Adrenal gland (tissue), 12 donors: ENCODE measurements around the gene CLDN5. TPM values are rescaled to one million over a fixed set of nuclear protein-coding genes. Genes with fewer than 3 reads are reported as not detected.
A peak's percentile ranks its signal among the peaks of the same experiment; 100 is the strongest.

Source experiments
- DNase-seq, 7 donors: peaks; one replicate each; pipeline ENCODE4 v3.0.0-alpha.2; 2019 to 2020
- H3K27ac ChIP-seq, 5 donors: fragments of 200-600 bp; sonication (generic) in 4 of 5; 1 replicate in 3 of 5; 2 replicates in 2 of 5; pipeline versions ENCODE4 v1.5.1 to v1.8.0; 2016 to 2020; ENCODE audit warnings: mild to moderate bottlenecking in 1 of 5
- H3K27me3 ChIP-seq: fragments of 200-600 bp; 2 replicates; pipeline ENCODE4 v1.8.0; 2021
- H3K36me3 ChIP-seq, 2 donors: fragments of 200-600 bp; replicated peaks in 1 of 2; 1 replicate in 1 of 2; 2 replicates in 1 of 2; pipeline versions ENCODE4 v1.5.1 to v1.8.0; 2018 to 2022
- H3K4me1 ChIP-seq, 2 donors: fragments of 200-600 bp; replicated peaks in 1 of 2; 1 replicate in 1 of 2; 2 replicates in 1 of 2; pipeline versions ENCODE4 v1.5.1 to v1.8.0; 2018 to 2021
- H3K4me3 ChIP-seq, 4 donors: fragments of 200-600 bp; sonication (generic) in 3 of 4; one replicate each; pipeline ENCODE4 v1.5.1; 2016 to 2018
- H3K9me3 ChIP-seq, 3 donors: fragments of 200-600 bp; sonication (generic) in 1 of 3; replicated peaks in 1 of 3; 1 replicate in 2 of 3; 2 replicates in 1 of 3; pipeline versions ENCODE4 v1.5.1 to v1.8.0; 2016 to 2021
- POLR2A ChIP-seq, 2 donors: fragments of 450-650 bp; IDR thresholded peaks; one replicate each; pipeline ENCODE4 v1.6.1; 2017; ENCODE audit warnings: antibody characterized with exemption in 2 of 2, mild to moderate bottlenecking in 2 of 2, moderate library complexity in 1 of 2
- WGBS, 4 donors: extraction: QIAGEN DNeasy Blood & Tissue Kit in 2 of 4; methylation state at CpG; one replicate each; pipeline versions ENCODE4 v1.1.5 to v1.1.7; 2013 to 2017; 5-methylcytosine and 5-hydroxymethylcytosine counted together
- intact Hi-C, 2 donors: fragments of 100-400 bp; cut with DNase I; formaldehyde crosslinking; loops; one replicate each; pipeline versions ENCODE4 v1.14.1 to v1.15.0; 2022 to 2023
- polyA plus RNA-seq, 3 donors: library from polyadenylated mRNA; stranded (reverse); fragments of 200-250 nt in 2 of 3; fragments of 350-450 nt in 1 of 3; fragmentation: Illumina TruSeq in 1 of 3; extraction: RNeasy Lipid Tissue Mini Kit (QIAGEN cat#74804) in 1 of 3; gene quantifications; one replicate each; pipeline ENCODE4 v1.2.3, GENCODE V29; 2013 to 2014
- total RNA-seq, 9 donors: library from RNA; depleted of rRNA in 4 of 9; stranded (reverse); fragments of >200 nt in 4 of 9; fragments of 120-200 nt in 1 of 9; fragmentation: NEBNext Ultra II Directional in 1 of 9; extraction: Animal tissue kit (Norgen Biotek cat#: 25700) in 1 of 9; gene quantifications; one replicate each; pipeline versions ENCODE4 v1.1.0 to v1.2.4, GENCODE V29; 2013 to 2023
- TF ChIP-seq, protein P1 (sequence below), 6 experiments: fragments of 450-650 bp in 4 of 6; fragments of 200-600 bp in 2 of 6; sonication (generic) in 1 of 6; IDR thresholded peaks; 1 replicate in 5 of 6; 2 replicates in 1 of 6; pipeline versions ENCODE4 v1.5.1 to v1.8.0; 2016 to 2021; ENCODE audit warnings: antibody characterized with exemption in 6 of 6, mild to moderate bottlenecking in 2 of 6, moderate library complexity in 1 of 6
- donor health status: healthy with polysubstance abuse.
- donor health status: Bipolar disorder and iron deficiency.
- donor health status: DM: yes; HTN: yes; CAD: no.
- donor health status: DM: no; HTN: no; CAD: no.
- donor health status: DM: no; HTN: no; CAD: no.
- donor health status: DM: yes; HTN: yes; CAD: no.

Gene CLDN5
- total and polyA plus RNA-seq, 12 donors, result 0.40 to 122 (median 31.3) TPM

- TF ChIP-seq POLR2A (IDR thresholded peaks at IDR 0.05), result no peak
- TF ChIP-seq, protein P1, sequence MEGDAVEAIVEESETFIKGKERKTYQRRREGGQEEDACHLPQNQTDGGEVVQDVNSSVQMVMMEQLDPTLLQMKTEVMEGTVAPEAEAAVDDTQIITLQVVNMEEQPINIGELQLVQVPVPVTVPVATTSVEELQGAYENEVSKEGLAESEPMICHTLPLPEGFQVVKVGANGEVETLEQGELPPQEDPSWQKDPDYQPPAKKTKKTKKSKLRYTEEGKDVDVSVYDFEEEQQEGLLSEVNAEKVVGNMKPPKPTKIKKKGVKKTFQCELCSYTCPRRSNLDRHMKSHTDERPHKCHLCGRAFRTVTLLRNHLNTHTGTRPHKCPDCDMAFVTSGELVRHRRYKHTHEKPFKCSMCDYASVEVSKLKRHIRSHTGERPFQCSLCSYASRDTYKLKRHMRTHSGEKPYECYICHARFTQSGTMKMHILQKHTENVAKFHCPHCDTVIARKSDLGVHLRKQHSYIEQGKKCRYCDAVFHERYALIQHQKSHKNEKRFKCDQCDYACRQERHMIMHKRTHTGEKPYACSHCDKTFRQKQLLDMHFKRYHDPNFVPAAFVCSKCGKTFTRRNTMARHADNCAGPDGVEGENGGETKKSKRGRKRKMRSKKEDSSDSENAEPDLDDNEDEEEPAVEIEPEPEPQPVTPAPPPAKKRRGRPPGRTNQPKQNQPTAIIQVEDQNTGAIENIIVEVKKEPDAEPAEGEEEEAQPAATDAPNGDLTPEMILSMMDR (IDR thresholded peaks at IDR 0.05), result no peak
- intact Hi-C loops, result no loop called here
- H3K4me3 ChIP-seq, result no peak overlapping the region
- H3K27me3 ChIP-seq, result no peaks in the 10 kb centered on the region
- H3K9me3 ChIP-seq, result no peaks in the 10 kb centered on the region
- WGBS, 4 donors, result 78 to 92% (median 89%) methylated on average over 2 of the region's 2 CpGs
- H3K27ac ChIP-seq, result no peak overlapping the region
- no peaks in the 10 kb centered on the region for H3K36me3 ChIP-seq
- no peaks in the 10 kb centered on the region for H3K4me1 ChIP-seq
- no peak for DNase-seq
These were observed 45.8 kb upstream of the CLDN5 start for GRCh38 chr22:19569976-19570375.

DNA sequence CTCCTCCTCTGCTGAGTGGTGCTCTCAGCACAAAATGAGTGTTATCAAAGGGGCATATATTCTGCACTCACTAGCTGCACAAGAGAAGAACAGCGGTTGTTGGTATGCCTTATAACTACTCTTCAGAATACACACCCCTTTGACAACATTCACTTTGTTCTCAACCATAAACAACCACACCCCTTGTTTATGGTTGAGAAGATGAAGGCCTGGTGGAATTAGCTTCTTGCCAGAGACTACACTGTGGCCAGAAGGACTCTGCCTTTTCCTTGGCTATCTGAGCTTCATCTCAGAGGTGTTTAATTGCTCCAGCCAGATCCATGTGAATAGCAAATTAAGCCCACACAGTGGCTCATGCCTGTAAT lies 45.0 kb upstream of the CLDN5 start:
- Histone ChIP-seq H3K4me3 (no peak overlapping the region), H3K27me3 (no peaks in the 10 kb centered on the region), H3K4me1 (no peaks in the 10 kb centered on the region), H3K36me3 (no peaks in the 10 kb centered on the region), H3K27ac (no peak overlapping the region), H3K9me3 (no peaks in the 10 kb centered on the region)
- DNase-seq, result no peak
- 33 to 100% (median 69%) methylated on average over 1 of the region's 1 CpG for WGBS, 4 donors
- TF ChIP-seq, protein P1 (IDR thresholded peaks at IDR 0.05), result no peak
- TF ChIP-seq POLR2A (IDR thresholded peaks at IDR 0.05), result no peak
- intact Hi-C loops, result no loop called here

- no peaks in the 10 kb centered on the region for H3K36me3 ChIP-seq
- H3K27me3 ChIP-seq, result no peaks in the 10 kb centered on the region
- intact Hi-C loops, result no loop called here
- H3K4me3 ChIP-seq, result no peak overlapping the region
- TF ChIP-seq, protein P1 (IDR thresholded peaks at IDR 0.05), result no peak
- TF ChIP-seq POLR2A (IDR thresholded peaks at IDR 0.05), result no peak
- H3K27ac ChIP-seq, result no peak overlapping the region
- WGBS, 4 donors, result 71 to 80% (median 74%) methylated on average over 9 of the region's 9 CpGs
- DNase-seq, result peak in 3 of 7 donors; percentile 14 to 31 (median 21)
- no peaks in the 10 kb centered on the region for H3K4me1 ChIP-seq
- no peaks in the 10 kb centered on the region for H3K9me3 ChIP-seq
These were observed 44.4 kb upstream of the CLDN5 start for GRCh38 chr22:19568337-19569275.

DNA sequence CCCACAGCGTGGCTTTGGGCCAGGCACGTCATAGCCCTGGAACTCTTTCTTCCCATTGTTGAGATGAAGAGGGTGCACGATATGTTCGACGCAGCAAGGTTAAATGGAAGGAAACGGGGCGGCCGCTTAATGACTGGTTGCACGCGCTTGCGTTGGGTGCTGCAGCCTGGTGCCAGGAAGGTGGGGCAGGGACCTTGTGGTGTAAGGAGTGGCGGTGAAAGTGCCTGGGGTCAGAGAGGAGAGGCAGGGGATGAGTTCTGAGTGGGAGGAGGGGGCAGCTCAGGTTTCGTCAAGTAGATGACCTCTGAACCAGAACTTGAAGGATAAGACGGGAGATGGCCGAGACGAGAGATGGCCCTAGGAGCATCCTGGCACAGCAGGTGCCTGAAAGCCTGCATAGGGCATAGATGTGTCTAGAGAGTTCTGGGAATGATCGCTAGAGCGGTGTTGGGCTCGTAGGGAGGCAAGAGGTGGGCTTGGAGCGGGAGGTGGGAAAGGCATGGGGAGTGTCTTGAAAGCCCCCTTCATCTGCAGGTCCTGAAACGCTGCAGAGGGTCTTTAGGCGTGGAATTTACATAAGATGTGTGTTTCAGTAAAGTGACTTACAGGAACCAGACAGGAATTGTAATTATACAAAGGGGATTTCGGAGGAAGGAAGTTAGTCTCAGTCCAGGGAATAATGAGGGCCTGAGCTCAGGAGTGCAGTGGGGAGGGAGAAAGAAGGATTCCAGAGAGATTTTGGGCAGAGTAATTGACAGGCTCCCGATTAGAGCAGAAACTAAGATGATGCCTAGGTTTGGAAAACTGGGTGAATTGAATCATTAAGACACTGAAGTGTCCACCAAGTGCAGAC lies 43.2 kb upstream of the CLDN5 start:
- intact Hi-C loops, result no loop called here
- H3K9me3 ChIP-seq, result no peaks in the 10 kb centered on the region
- H3K27ac ChIP-seq, result no peak overlapping the region
- no peaks in the 10 kb centered on the region for H3K36me3 ChIP-seq
- H3K27me3 ChIP-seq, result no peaks in the 10 kb centered on the region
- TF ChIP-seq, protein P1 (IDR thresholded peaks at IDR 0.05), result no peak
- TF ChIP-seq POLR2A (IDR thresholded peaks at IDR 0.05), result no peak
- DNase-seq, result no peak
- 83 to 85% (median 84%) methylated on average over 24 of the region's 24 CpGs for WGBS, 4 donors
- no peak overlapping the region for H3K4me3 ChIP-seq
- no peaks in the 10 kb centered on the region for H3K4me1 ChIP-seq
